Measurements from ENCODE around the gene SEZ6L.

The SEZ6L gene

DNA sequence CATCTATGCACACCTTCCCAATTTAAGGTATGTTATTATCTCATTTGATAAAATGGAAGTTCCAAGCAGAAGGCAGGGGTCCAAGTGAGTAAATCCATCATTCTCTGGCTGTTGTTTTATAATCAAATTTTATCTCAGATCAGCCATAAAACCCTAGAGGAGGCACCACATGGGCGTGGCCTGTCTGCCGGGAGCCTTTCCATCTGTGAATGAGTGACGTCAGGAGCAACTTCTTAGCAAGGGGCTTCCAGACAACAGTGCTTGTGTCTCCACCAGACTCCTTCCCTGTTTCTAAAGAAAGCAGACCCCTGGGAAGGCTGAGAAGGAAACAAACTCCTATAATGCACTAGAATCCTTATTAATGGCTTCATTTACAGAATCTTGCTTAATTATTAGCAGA, 13.5 kb downstream of the SEZ6L start:
- DNase-seq, result no peak

DNA sequence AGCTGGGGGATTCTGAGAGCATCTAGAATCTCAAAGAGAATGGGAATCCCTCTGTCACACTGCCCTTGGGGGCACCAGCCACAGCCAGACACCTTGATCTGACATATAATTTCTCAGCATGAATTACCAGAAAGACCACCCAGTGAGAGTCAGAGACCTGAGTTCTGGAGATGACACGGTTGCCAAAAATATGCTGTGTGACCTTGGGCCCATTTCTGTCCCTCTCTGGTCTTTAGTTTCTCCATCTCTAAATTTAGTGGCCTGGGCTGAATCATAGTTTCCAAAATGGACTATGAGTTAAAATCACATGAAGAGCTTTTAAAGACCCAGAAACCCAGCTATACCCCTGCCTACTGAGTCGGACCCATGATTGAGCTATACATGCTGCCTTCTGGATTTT, 15.9 kb downstream of the SEZ6L start:
- no peak for DNase-seq

DNA sequence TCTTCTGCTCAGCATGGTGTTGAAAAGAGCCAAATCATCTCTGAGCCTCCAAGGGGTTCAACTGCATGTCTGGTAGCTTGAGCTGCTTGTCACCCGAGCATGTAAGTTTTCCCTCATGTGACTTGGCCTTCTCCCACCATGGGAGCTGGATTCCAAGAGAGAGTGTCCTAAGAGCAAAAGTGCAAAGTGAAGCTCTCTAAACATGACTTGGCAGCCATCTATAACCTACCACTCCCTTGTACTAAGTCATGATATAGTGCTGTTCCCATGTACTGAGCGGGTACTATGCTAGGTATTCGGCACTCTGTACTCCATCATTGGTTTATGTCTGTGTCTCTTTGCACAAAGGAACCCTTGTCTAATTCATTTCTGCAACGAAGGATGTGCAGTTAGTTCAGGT, 19.1 kb downstream of the SEZ6L start:
- no peak for DNase-seq

DNA sequence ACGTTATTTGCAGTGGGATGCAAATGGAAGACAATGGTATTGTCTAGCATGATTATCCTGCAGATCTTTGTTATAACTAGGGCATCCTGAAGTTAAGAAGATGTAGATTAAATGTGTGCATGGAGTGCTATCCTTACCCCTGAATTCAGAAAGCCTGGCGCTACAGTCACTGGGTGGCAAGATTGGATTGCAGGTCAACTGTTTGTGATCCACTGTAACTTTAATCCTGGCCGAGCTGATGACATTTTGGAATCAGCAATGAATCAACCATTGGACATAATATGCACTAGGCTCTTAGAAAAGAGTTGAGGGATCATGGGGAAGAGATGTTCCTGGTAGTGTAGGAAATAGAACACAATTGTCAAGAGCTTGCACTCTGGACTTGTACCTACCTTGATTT, 25.1 kb downstream of the SEZ6L start:
- no peak for DNase-seq

DNA sequence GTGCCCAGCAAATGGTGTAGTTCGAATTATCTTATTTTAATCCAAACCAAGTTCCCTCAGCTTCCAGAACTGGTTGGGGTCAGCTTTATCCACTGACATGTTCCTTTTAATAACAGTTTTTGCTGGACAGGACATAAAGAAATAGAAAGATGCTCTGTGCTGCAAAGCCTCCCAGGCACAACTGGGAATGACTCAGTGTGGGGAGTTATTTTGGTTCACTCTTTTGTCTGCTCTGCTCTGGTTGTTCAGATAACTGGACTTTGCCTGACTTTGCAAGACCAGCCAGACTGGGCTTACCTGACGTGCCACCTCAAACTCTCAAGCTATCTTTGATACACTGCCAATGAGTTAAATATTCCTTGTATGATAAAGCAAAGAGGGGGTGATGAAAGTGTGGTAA, 25.6 kb downstream of the SEZ6L start:
- DNase-seq, result no peak

DNA sequence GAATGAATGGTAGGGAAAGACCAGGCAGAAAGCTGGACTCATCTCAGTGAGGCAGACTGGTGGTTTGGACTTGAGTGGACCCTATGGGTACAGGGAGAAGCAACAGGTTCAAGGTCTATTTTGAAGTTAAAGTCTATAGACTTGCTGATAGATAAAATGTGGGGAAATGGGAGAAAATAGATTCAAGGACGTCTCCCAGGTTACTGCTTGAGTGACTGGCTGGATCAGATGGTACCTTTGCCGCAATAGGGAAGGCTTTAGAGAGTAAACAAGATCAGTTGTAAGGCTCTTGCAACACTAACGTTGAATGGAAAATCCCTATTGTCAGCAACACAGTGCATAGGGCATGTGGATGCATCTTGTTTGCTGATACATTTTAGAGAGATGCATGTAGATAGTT, 27.4 kb downstream of the SEZ6L start:
- no peak for DNase-seq

DNA sequence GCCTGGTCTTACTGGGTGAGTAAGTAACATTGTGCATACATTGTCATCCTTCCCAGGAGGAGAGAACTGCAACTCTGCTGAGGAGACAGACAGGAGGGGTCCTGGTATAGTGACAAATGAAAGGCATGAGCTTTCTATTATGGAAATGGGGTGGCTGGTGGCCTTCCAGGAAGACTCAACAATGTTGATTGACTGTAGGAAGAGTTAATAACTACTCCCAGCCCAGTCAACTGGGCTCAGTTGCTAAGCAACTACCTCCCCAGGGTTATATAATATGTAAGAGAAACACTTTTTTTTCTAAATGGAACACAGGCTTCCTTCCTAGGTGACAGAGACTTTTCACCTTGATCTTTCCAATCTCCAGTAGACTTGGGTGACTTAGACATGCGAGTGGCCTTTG, 28.2 kb downstream of the SEZ6L start:
- no peak for DNase-seq

DNA sequence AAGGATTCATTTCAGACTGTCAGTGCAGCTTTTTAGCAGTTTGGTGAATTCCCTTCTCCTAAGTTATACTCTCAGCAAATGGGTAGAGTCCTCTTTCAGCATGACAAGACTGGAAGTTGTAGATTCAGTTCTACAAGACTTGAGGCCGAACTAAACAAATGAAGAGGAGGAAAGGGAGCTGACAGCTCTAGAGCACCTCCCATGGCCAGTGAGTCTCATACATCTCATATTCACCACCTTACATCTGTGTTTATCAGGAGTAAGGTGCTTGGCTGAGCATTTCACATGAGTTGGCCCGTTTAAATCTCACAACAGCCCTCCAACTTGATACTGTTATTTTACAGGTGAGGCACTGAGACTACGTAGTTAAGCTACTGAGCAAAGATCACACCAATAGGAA, 30.4 kb downstream of the SEZ6L start:
- DNase-seq, result no peak

DNA sequence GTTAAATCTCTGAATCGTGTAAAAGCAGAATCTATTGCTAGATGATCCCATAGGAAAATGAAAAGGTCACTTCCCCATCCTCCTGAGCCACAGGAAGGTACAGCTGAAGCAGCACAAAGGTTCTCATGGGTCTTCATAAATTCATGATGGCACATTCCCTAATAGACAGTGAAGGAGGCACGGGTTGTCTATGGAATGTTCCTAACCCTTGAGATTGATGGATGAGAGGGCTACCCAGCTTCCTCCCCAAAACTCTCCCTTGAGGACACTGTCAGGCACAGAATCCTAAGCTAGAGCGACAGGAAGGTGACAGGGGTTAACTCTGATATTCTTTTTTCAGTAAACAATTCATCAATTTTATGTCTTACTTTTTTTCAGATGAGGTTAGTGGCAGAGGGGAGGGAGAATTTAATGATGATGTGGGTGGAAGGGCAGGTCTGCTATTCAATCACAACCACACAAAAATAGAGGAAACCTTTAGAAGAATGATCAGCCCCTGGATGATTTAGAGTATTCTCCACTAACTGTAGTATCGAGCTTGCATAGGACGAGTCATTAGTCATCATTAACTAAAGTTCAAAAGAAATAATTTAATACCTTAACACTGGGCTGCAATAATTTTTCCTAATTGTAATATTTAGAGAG, 33.1 kb downstream of the SEZ6L start:
- DNase-seq, result no peak

DNA sequence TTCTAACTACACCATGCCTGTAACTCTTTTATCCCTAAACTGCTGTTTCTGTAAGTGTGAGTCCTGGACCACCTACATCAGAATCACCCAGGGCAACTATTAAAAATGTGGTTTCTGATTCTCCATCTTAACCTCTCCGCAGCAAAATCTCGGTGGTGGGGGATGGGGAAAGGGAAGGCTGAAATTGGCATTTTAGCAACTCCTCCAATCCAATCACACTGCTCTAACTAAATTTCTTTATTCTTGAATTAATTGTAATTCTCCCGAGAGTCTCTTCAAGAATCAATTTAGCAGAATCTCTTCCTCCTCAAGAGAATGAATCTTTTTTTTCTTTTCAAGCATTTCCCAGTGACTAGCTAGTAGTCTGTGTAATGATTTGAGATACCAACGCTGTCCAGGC, 36.2 kb downstream of the SEZ6L start:
- DNase-seq, result no peak

DNA sequence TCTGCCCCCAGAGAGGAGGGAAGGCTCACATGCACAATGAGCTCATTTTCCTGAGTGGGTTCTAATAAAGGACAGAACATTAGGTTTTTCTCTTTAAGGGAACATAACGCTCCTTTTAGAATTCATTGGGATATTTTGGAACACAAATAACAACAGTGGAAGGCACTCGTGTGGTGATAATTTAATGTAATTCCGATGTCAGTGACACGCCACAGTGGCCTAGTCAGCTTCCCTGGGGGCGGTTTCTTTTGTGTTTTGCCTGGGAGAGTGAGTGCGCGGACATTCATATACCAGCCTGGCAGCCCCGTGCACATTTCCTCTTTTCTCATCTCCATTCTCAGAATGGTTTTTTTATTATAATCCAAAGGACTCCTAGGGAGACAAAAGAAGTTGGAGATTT, 41.1 kb downstream of the SEZ6L start:
- no peak for DNase-seq

DNA sequence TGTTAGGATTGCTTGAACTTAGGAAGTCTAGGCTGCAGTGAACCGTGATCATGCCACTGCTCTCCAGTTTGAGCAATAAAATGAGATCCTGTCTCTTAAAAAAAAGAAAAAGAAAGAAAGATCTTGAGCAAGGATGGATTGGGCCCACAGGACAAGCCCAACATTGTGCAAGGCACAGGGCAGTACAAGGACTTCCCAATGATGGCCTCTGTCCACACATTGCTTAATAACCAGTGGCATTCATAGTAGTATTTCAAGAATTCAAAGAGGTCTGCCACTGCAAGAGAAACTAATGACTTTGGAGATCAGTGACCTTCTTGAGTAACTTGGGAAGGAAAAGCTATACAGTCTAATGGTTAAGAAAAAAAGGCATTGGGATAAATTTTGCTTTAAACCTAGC, 44.6 kb downstream of the SEZ6L start:
- DNase-seq, result no peak

DNA sequence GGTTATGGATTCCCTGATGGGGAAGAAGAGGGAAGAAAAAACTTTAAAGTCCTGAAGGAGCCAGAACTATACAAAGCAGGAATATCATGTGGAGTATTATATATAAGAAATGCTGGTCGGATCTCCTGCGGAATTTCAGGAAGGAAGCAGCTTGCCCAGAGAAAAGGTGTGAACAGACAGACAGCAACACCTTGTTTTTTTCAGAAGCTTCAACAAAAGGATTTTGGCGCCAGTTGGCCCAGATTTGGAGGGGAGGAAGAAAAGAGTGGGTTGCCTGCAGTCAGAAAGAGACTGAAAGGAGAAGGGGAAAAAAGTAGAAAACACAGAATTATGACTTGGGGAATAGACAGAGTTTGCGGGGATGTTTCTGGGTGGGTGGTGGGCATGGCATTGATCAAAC, 45.2 kb downstream of the SEZ6L start:
- DNase-seq, result no peak

DNA sequence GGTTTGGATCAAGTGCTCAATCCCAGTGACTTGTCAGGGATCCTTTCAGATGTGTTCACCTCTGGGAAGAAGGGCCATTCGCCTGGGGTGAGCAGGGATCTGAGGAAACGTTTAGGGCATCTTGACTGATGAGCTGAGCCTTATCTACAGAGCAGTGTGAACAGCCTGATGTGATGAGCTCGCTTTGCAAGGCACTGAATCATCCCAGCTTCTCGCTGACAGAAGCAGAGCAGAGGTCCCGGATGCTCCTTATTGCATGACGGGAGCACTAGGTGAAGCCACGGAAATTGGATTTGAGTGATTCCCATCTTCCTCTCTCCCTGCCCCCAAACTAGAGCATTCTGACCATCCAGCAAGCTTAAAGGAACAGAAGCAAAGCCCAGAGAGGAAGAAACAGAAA, 46.5 kb downstream of the SEZ6L start:
- no peak for DNase-seq

DNA sequence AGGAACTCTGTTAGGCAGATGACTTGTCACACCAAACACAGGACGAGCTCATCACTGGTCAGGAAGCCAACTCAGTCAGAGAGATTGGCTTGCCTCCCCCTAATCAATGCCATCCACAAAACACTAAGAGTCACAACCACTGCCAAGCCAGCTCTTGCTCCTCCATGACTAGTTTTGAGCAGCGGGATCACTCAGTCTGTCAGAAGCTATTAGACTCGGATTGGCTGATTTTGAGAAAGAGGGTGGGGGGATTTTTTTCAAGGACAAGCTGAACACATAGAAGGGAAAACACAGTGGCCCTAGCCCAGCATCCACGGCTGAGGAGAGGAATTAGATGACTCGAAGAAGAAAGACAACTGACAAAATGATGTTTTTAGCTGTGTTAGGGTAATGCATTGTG, 55.9 kb downstream of the SEZ6L start:
- DNase-seq, result no peak

DNA sequence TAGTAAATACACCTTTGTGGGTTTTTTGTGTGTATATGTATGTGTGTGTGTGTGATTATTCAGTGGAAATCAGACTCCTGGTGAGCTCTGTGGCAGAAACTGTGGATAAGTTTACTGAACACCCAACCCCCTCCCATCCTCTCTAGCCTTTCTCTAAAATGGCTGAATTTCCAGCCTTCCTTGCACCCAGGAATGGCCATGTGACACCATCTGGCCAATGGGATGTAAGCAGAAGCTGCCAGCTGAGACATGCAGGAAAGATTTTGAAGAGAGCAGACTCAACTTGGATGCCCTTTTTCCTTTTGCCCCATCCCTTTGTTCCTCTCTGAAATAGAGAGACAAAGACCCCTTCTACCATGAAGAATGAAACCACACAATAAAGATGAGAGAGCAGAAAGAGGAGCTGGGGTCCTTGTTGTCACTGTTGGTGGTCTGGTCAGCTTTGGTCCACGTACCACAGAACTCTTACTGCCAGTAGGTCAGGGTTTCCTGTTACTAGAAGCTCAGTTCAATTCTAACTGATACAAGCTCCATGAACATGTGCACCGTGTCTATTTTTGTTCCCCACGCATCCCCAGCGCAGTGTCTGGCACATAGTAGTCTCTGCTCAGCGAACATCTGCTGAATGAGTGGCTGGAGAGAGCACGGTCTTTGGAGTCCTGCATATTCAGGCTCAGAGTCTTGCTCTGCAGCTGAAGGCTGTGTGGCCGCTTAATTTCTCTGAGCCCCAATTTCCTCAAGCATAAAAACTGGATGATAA, 57.5 kb downstream of the SEZ6L start:
- DNase-seq, result no peak

DNA sequence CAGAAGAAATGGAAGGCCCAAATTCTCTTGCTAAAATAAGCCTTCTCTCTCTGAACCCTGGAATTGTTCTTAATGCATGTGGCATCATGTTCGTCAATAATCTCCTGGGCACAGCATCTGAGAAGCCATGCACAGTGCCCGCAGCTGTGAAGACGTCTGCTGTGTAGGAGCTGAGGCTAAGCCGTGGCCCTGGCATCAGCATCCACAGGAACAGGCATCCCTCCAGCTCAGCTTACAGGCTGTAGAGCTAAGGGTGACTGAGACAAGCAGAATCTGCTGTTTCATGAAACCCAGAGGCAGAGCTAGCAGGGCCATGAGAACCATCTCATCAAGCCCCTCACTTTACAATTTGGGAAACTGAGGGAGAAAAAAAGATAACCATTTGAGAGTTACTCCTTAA, 60.6 kb downstream of the SEZ6L start:
- DNase-seq, result no peak

DNA sequence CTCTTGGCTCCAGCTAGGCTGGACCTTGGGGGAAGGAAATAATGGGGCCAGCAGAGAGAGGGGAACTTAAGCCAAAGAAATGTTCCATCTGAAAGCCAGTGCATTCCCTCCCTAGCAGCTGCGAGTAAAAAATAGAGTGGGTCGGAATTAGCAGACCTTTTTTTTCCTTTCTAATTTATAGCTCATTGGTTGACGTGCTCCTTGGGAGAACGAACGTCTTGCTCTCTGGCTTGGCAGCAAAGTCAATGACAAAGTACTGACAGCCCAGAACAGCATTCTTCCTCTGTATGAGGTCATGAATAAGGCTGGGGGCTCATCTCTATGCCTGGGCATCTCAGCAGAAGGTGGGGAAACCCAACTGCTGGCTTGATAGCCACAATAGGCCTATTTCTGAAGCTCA, 65.0 kb downstream of the SEZ6L start:
- DNase-seq, result no peak

DNA sequence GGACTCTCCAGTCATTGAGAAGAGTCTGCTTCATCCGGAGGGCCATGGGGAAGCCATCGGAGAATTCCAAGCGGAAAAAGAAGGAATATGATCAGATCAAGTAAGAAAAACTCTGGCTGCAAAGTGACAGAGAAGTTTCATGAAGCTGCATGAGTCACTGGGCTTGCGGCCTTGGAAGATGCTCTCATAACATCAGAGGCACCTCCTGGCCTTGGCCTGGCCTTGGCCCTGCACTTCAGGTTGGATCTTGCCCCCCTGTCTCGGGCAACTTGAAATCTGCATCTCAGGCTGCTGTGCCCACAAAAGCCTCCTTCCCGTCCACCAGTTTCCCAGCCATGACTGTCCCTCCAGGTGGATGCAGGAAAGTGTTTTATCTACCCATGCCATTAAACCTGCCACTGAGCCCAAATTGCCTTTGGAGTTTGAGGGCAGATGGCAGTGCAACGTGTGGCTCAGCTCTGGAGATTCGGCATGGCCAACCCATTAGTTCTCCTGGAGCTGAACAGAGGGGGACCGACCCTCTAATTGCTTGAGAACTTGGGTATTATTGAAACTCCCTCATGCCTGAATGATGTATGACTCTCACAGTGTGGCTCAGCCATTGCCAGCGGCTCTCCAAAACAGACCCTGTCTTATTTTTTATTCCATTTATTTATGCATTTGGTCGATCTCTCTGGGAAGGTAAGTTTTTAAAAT, 66.7 kb downstream of the SEZ6L start:
- DNase-seq, result no peak

DNA sequence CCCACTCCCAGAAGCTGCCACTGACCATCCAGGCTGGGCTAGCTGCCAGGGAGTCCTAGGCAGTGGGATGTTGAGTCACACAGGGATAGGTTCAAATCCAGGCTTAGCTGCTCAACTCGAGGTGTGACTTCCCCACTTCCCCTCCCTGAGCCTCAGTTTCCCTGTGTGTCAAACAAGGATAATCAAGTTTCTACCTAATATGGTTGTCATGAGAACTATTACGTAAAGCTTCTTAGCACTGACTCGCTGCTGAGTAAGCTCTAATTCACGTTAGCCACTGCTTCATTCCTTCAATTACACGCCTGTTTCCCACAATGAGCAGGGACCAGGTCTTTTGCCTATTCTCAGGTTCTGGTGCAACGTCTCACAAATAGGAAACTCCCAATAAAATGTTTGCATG, 67.7 kb downstream of the SEZ6L start:
- DNase-seq, result no peak

DNA sequence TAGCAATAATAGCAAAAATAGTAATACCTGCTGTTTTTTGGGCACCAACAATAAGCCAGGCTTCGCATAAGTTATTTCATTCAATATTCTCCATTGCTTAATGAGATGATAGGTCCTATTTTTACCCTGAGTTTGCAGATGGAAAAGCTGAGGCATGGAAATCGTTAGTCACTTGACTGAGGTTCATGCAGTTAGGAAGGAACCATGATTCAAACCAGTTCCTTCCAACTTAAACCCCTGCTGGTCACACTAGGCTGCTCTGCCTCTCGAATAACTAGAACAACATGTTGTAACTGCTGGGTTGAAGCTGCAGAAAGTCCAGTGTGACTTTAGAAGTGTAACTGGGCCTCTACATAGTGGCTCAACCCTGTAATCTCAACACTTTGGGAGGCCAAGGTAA, 69.3 kb downstream of the SEZ6L start:
- no peak for DNase-seq

DNA sequence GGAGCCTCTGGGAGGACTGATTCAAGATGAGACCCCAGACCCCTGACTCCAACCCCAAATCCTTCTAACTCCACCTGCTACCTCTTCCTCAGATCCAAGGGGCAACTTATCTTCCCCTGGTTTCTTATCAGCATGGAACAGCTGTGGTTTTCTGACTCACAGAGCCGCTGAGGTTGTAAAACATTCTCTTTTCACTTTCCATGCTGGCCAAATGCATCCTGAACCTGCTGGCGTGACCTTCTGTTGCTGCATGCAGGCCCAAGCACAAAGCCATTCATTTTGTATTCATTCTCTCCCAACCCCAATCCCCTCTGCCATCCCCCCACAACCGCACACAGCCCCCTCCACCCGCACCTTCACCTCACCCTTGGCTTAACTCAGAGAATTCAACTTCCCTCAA, 70.3 kb downstream of the SEZ6L start:
- DNase-seq, result no peak

DNA sequence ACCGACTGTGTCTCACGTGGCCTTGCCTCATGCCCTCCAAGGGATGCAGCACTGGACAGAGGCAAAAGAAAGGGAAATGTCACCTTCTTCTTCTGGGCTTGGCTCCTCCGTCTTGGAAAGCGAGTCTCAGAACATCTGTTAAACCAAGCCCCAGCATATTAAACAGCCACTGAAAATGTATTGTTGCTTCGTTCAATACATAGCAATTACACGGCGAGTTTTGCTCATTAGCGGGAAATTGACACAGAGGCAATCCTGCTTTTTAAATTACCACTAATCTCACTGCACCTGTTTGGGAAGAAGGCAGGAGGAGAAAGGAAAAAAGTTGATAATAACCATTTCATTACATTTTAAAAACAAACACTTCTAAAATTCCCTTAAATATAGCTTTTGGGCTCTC, 72.1 kb downstream of the SEZ6L start:
- no peak for DNase-seq

DNA sequence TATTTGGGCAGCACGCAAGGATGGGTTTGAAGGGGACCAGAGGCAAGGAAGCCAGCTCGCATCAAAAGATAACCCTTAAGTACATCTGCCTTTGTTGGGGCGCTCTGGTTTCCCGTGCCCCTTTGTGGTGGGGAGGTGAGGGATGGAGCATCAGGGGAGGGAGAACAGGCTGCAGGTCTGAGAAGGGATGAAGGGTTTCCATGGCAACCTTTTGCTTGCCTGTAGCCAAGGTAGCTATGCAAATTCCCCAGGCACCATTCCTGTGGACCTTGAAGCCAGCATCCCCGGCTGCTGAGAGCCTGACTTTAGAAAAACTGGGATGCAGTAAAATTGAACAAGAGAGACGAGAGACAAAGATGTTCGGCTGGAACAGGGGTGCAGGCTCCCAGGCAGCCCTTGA, 75.7 kb downstream of the SEZ6L start:
- DNase-seq, result no peak

DNA sequence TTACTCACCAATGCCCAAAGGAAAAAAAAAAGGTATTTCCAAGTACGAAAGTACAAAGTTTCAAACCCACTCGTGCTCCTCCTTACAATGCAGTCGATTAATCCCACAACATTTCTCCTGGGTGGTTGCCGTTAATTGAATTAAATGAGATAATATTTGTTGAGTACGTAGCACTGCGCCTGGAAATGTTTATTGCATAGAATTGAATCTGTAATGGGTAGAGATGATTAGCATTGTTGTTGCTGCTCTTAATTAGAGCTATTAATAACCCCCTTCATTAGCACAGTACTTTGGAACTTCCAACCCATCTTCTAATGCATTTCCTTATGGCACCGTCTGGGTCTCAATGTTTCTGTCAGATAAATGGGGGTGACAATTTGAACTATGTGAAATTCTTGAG, 77.3 kb downstream of the SEZ6L start:
- no peak for DNase-seq

Data from CD4-positive, alpha-beta T cell treated with Interferon gamma for 1 hour (primary cell).